ENCODE results near the gene OR10H3.

DNA sequence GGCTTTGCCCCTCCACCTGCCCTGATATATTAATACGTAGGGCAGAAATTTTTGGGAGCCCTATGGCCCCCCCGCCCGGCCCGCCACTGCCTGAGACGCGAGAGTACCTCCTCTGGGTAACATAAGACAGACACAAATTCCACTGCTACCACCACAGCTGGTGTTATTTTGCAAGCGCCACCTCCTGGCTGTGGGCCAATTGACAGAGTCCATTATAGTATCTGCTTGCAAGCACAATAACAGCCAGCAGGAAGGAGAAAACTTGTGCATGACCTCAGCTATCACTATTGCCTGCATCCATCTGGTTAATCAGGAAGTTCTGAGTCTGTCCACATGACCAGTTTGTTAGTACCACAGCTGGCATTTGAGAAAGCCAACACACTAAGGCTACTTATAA lies 35.3 kb upstream of the OR10H3 start:
- TF ChIP-seq, protein P1, sequence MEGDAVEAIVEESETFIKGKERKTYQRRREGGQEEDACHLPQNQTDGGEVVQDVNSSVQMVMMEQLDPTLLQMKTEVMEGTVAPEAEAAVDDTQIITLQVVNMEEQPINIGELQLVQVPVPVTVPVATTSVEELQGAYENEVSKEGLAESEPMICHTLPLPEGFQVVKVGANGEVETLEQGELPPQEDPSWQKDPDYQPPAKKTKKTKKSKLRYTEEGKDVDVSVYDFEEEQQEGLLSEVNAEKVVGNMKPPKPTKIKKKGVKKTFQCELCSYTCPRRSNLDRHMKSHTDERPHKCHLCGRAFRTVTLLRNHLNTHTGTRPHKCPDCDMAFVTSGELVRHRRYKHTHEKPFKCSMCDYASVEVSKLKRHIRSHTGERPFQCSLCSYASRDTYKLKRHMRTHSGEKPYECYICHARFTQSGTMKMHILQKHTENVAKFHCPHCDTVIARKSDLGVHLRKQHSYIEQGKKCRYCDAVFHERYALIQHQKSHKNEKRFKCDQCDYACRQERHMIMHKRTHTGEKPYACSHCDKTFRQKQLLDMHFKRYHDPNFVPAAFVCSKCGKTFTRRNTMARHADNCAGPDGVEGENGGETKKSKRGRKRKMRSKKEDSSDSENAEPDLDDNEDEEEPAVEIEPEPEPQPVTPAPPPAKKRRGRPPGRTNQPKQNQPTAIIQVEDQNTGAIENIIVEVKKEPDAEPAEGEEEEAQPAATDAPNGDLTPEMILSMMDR (IDR thresholded peaks at IDR 0.05): no peak
- TF ChIP-seq EP300 (IDR thresholded peaks at IDR 0.05): no peak

All from esophagus muscularis mucosa (tissue), 3 donors.